Fibroblast of lung (primary cell): ENCODE measurements around the gene MXRA8. TPM values are rescaled to one million over a fixed set of nuclear protein-coding genes. Genes with fewer than 3 reads are reported as not detected.
A peak's percentile ranks its signal among the peaks of the same experiment; 100 is the strongest.

ENCODE experiments used
- DNase-seq, 2 donors: peaks; one replicate each; pipeline versions ENCODE4 v3.0.0 to v3.0.0-alpha.2; 2010; ENCODE audit warnings: low read depth in 2 of 2
- H2AFZ ChIP-seq: 2 replicates; pipeline ENCODE4 v1.5.1; 2012; ENCODE audit warnings: low read length, control low read depth, inconsistent platforms
- H3K27ac ChIP-seq: 2 replicates; pipeline ENCODE4 v1.5.1; 2011; ENCODE audit warnings: low read length, control low read depth; ENCODE audit not compliant: insufficient read depth
- H3K27me3 ChIP-seq: 2 replicates; pipeline ENCODE4 v1.5.1; 2011; ENCODE audit warnings: mild to moderate bottlenecking, low read length; ENCODE audit not compliant: control insufficient read depth, insufficient read depth
- H3K36me3 ChIP-seq: 2 replicates; pipeline ENCODE4 v1.5.1; 2011; ENCODE audit warnings: low read length; ENCODE audit not compliant: control insufficient read depth, insufficient read depth
- H3K4me1 ChIP-seq: 2 replicates; pipeline ENCODE4 v1.5.1; 2011; ENCODE audit warnings: low read length; ENCODE audit not compliant: control insufficient read depth, insufficient read depth; ENCODE audit errors: extremely low read depth
- H3K4me2 ChIP-seq: 2 replicates; pipeline ENCODE4 v1.5.1; 2011; ENCODE audit warnings: low read length, control low read depth; ENCODE audit not compliant: insufficient read depth; ENCODE audit errors: extremely low read depth
- H3K4me3 ChIP-seq, 4 experiments: fragments of 200-600 bp in 1 of 4; sonication (generic) in 1 of 4; replicated peaks in 1 of 4; 2 replicates each; pipeline ENCODE4 v1.5.1; 2011 to 2016; ENCODE audit warnings: low read length in 4 of 4, low read depth in 3 of 4, mild to moderate bottlenecking in 3 of 4, control low read depth in 2 of 4, inconsistent platforms in 1 of 4, mixed read lengths in 1 of 4; ENCODE audit not compliant: insufficient read depth in 1 of 4; ENCODE audit errors: control extremely low read depth in 1 of 4
- H3K79me2 ChIP-seq: 2 replicates; pipeline ENCODE4 v1.5.1; 2012; ENCODE audit warnings: mild to moderate bottlenecking, low read length, inconsistent platforms; ENCODE audit not compliant: control insufficient read depth, insufficient read depth
- H3K9ac ChIP-seq: 2 replicates; pipeline ENCODE4 v1.5.1; 2011; ENCODE audit warnings: mild to moderate bottlenecking, low read length, control low read depth; ENCODE audit not compliant: insufficient read depth
- H3K9me3 ChIP-seq: 2 replicates; pipeline ENCODE4 v1.5.1; 2012; ENCODE audit warnings: low read depth, low read length; ENCODE audit not compliant: control insufficient read depth, insufficient read depth
- H4K20me1 ChIP-seq: 2 replicates; pipeline ENCODE4 v1.5.1; 2011; ENCODE audit warnings: low read length; ENCODE audit not compliant: control insufficient read depth, insufficient read depth; ENCODE audit errors: extremely low read depth
- EZH2 ChIP-seq: IDR thresholded peaks from 2 replicates; pipeline ENCODE4 v1.5.1; 2012; ENCODE audit warnings: low read length, control low read depth, mild to moderate bottlenecking; ENCODE audit errors: missing control alignments
- polyA plus RNA-seq, 2 donors: library from polyadenylated mRNA; depleted of rRNA in 1 of 2; stranded (reverse) in 1 of 2; unstranded in 1 of 2; fragments of >200 nt; gene quantifications; 2 replicates each; pipeline ENCODE4 v1.2.1, GENCODE V29; 2011 to 2012; ENCODE audit warnings: missing spikeins in 1 of 2
- total RNA-seq: library from RNA; depleted of rRNA; stranded (reverse); fragments of >200 nt; gene quantifications from 2 replicates; pipeline ENCODE4 v1.2.1, GENCODE V29; 2014
- TF ChIP-seq, protein P1 (sequence below), 2 donors: IDR thresholded peaks in 1 of 2; conservative IDR thresholded peaks in 1 of 2; 1 replicate in 1 of 2; 2 replicates in 1 of 2; pipeline ENCODE4 v1.5.1; 2011 to 2012; ENCODE audit warnings: low read length in 2 of 2, control low read depth in 1 of 2, inconsistent platforms in 1 of 2, low read depth in 1 of 2, mild to moderate bottlenecking in 1 of 2

The MXRA8 gene
- total and polyA plus RNA-seq, 2 donors (not counting 1 experiment from before 2014, with no cell fraction given), result 205 to 397 TPM

- Histone ChIP-seq H4K20me1 (no peaks in the 10 kb centered on the region), H2AFZ (no peak overlapping the region), H3K4me2 (peak overlapping the region; percentile 44), H3K36me3 (peaks cover 25% of the 10 kb centered on the region), H3K9ac (peak overlapping the region; percentile 92), H3K79me2 (peaks cover 62% of the 10 kb centered on the region), H3K9me3 (no peaks in the 10 kb centered on the region), H3K27ac (peak overlapping the region; percentile 96), H3K27me3 (no peaks in the 10 kb centered on the region), H3K4me1 (peaks cover 40% of the 10 kb centered on the region), H3K4me3 (peak overlapping the region; percentile 91 to 98 (median 97))
- DNase-seq, result no peak
- TF ChIP-seq EZH2, result no peak
- TF ChIP-seq, protein P1, sequence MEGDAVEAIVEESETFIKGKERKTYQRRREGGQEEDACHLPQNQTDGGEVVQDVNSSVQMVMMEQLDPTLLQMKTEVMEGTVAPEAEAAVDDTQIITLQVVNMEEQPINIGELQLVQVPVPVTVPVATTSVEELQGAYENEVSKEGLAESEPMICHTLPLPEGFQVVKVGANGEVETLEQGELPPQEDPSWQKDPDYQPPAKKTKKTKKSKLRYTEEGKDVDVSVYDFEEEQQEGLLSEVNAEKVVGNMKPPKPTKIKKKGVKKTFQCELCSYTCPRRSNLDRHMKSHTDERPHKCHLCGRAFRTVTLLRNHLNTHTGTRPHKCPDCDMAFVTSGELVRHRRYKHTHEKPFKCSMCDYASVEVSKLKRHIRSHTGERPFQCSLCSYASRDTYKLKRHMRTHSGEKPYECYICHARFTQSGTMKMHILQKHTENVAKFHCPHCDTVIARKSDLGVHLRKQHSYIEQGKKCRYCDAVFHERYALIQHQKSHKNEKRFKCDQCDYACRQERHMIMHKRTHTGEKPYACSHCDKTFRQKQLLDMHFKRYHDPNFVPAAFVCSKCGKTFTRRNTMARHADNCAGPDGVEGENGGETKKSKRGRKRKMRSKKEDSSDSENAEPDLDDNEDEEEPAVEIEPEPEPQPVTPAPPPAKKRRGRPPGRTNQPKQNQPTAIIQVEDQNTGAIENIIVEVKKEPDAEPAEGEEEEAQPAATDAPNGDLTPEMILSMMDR (conservative IDR thresholded peaks at IDR 0.05 in 1 of 2, IDR thresholded peaks at IDR 0.05 in 1 of 2; ENCODE audit: low read depth in 1 of 2, low read length in 2 of 2), result no peak
Observed at GRCh38 chr1:1356166-1356795, 2.1 kb downstream of the MXRA8 start.

- Histone ChIP-seq H3K79me2 (peaks cover 62% of the 10 kb centered on the region), H3K36me3 (peaks cover 25% of the 10 kb centered on the region), H2AFZ (no peak overlapping the region), H3K27ac (no peak overlapping the region), H3K4me3 (peak overlapping the region in 2 of 4 experiments; percentile 12 to 98), H3K9ac (no peak overlapping the region), H3K27me3 (no peaks in the 10 kb centered on the region), H4K20me1 (no peaks in the 10 kb centered on the region), H3K4me2 (no peak overlapping the region), H3K9me3 (no peaks in the 10 kb centered on the region), H3K4me1 (peaks cover 34% of the 10 kb centered on the region)
- TF ChIP-seq, protein P1 (conservative IDR thresholded peaks at IDR 0.05 in 1 of 2, IDR thresholded peaks at IDR 0.05 in 1 of 2; ENCODE audit: low read depth in 1 of 2, low read length in 2 of 2), result no peak
- no peak for TF ChIP-seq EZH2
- DNase-seq, result peak; percentile 40 to 43
Observed at GRCh38 chr1:1355416-1355815, 2.9 kb downstream of the MXRA8 start.

DNA sequence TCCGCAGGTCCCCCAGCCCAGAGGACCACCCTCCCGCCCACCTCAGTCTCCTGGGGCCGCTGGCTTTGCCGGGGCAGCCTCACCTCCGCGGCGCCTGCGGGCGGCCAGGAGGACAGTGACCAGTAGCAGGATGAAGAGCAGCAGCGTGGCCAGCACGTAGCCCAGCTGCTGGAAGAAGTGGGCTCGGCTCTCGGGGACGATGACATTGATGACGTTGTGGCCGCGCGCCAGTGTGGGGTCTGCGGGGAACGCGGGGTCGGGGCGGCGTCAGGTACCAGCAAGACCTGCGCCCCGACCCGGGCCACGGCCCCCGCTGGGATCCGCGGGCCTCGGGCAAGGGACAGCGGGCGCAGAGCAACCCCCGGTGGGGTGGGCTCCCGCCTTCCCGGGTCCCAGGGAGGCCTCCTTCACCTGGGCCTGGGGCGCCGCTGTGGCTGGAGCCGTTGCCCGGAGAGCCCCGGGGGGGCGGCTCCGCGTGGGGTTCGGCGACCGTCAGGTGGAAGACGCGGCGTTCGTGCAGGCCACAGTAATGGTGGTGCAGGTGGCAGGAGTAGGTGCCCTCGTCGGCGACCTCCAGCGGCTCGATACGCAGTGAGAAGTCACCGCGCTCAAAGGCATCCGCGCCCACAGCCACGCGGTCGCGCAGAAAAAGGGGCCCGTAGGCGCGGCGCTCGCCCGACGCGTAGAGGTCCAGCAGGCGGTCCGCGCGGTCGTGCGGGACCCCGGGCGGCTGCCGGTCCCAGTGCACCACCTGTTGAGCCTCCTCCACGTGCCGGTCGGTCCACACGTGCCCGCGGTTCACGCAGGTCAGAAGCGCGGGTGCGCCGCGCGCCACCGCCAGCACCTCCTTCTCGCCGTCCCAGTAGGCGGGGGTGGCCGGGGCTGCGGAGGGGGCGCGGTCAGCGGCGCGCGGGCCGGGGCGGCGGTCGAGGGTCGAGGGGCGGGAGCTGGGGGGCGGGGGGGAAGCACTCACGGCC lies 3.8 kb downstream of the MXRA8 start:
- H3K27me3 ChIP-seq, result no peaks in the 10 kb centered on the region
- peaks cover 26% of the 10 kb centered on the region for H3K4me1 ChIP-seq
- no peak overlapping the region for H3K27ac ChIP-seq
- H3K36me3 ChIP-seq, result peaks cover 25% of the 10 kb centered on the region
- H4K20me1 ChIP-seq, result no peaks in the 10 kb centered on the region
- peak overlapping the region in 2 of 4 experiments; percentile 10 to 98 for H3K4me3 ChIP-seq
- H3K79me2 ChIP-seq, result peaks cover 62% of the 10 kb centered on the region
- no peak for DNase-seq
- H3K9ac ChIP-seq, result no peak overlapping the region
- peak overlapping the region; percentile 51 for H3K4me2 ChIP-seq
- no peaks in the 10 kb centered on the region for H3K9me3 ChIP-seq
- TF ChIP-seq, protein P1 (conservative IDR thresholded peaks at IDR 0.05 in 1 of 2, IDR thresholded peaks at IDR 0.05 in 1 of 2; ENCODE audit: low read depth in 1 of 2, low read length in 2 of 2), result no peak
- no peak for TF ChIP-seq EZH2
- no peak overlapping the region for H2AFZ ChIP-seq
